ENCODE measurements around the gene PRKCD.

The PRKCD gene

GRCh38 chr3:53168175-53168923 is 7.3 kb downstream of the PRKCD start:
- no peak overlapping the region for H3K9ac ChIP-seq (ENCODE audit: insufficient read length)
- no peak for DNase-seq (ENCODE audit: low read depth, low spot score)

GRCh38 chr3:53169045-53169831 is 8.2 kb downstream of the PRKCD start:
- Histone ChIP-seq H3K9me3 (ENCODE audit: low read depth, low read length) (no peaks in the 10 kb centered on the region), H3K36me3 (ENCODE audit: insufficient read depth, low read length) (no peaks in the 10 kb centered on the region), H3K4me3 (no peak overlapping the region), H3K9ac (ENCODE audit: insufficient read length) (no peak overlapping the region), H3K27ac (no peak overlapping the region)
- DNase-seq (ENCODE audit: low read depth, low spot score) = no peak
- TF ChIP-seq POLR2AphosphoS5 (IDR thresholded peaks at IDR 0.05; ENCODE audit: borderline replicate concordance, low read depth, low read length) (no peak), EZH2 (IDR thresholded peaks at IDR 0.05) (no peak), FOXP2 (optimal IDR thresholded peaks at IDR 0.05; ENCODE audit: control extremely low read depth, extremely low read length, insufficient read depth) (no peak)

More at GRCh38 chr3:53168175-53168923, 7.3 kb downstream of the PRKCD start:
- TF ChIP-seq FOXP2 (optimal IDR thresholded peaks at IDR 0.05; ENCODE audit: control extremely low read depth, extremely low read length, insufficient read depth) (no peak), EZH2 (IDR thresholded peaks at IDR 0.05) (no peak)
- H3K36me3 ChIP-seq (ENCODE audit: insufficient read depth, low read length) = no peaks in the 10 kb centered on the region
- no peak overlapping the region for H3K27ac ChIP-seq
- H3K4me3 ChIP-seq = no peak overlapping the region
- H3K9me3 ChIP-seq (ENCODE audit: low read depth, low read length) = no peaks in the 10 kb centered on the region

GRCh38 chr3:53169832-53170324 is 8.9 kb downstream of the PRKCD start:
- TF ChIP-seq EZH2 (IDR thresholded peaks at IDR 0.05) (no peak), FOXP2 (optimal IDR thresholded peaks at IDR 0.05; ENCODE audit: control extremely low read depth, extremely low read length, insufficient read depth) (no peak), POLR2AphosphoS5 (IDR thresholded peaks at IDR 0.05; ENCODE audit: borderline replicate concordance, low read depth, low read length) (no peak)
- no peak for DNase-seq (ENCODE audit: low read depth, low spot score)
- H3K36me3 ChIP-seq (ENCODE audit: insufficient read depth, low read length) = no peaks in the 10 kb centered on the region
- H3K4me3 ChIP-seq = no peak overlapping the region
- no peaks in the 10 kb centered on the region for H3K9me3 ChIP-seq (ENCODE audit: low read depth, low read length)
- no peak overlapping the region for H3K27ac ChIP-seq
- H3K9ac ChIP-seq (ENCODE audit: insufficient read length) = no peak overlapping the region

- Histone ChIP-seq H3K4me3 (no peak overlapping the region), H3K27ac (no peak overlapping the region), H3K36me3 (ENCODE audit: insufficient read depth, low read length) (no peaks in the 10 kb centered on the region), H3K9ac (ENCODE audit: insufficient read length) (no peak overlapping the region), H3K9me3 (ENCODE audit: low read depth, low read length) (no peaks in the 10 kb centered on the region)
- TF ChIP-seq EZH2 (IDR thresholded peaks at IDR 0.05) (no peak), FOXP2 (optimal IDR thresholded peaks at IDR 0.05; ENCODE audit: control extremely low read depth, extremely low read length, insufficient read depth) (no peak), POLR2AphosphoS5 (IDR thresholded peaks at IDR 0.05; ENCODE audit: borderline replicate concordance, low read depth, low read length) (no peak)
- no peak for DNase-seq (ENCODE audit: low read depth, low spot score)
Measured at GRCh38 chr3:53170325-53171063, 9.5 kb downstream of the PRKCD start.

- Histone ChIP-seq H3K9ac (ENCODE audit: insufficient read length) (no peak overlapping the region), H3K27ac (no peak overlapping the region), H3K36me3 (ENCODE audit: insufficient read depth, low read length) (no peaks in the 10 kb centered on the region), H3K9me3 (ENCODE audit: low read depth, low read length) (no peaks in the 10 kb centered on the region), H3K4me3 (no peak overlapping the region)
- no peak for DNase-seq (ENCODE audit: low read depth, low spot score)
- TF ChIP-seq EZH2 (IDR thresholded peaks at IDR 0.05) (no peak), POLR2AphosphoS5 (IDR thresholded peaks at IDR 0.05; ENCODE audit: borderline replicate concordance, low read depth, low read length) (no peak), FOXP2 (optimal IDR thresholded peaks at IDR 0.05; ENCODE audit: control extremely low read depth, extremely low read length, insufficient read depth) (no peak)
Measured at GRCh38 chr3:53171064-53171418, 10.0 kb downstream of the PRKCD start.

- Histone ChIP-seq H3K27ac (no peak overlapping the region), H3K9ac (ENCODE audit: insufficient read length) (no peak overlapping the region), H3K9me3 (ENCODE audit: low read depth, low read length) (no peaks in the 10 kb centered on the region)
Measured at GRCh38 chr3:53171827-53172505, 11.0 kb downstream of the PRKCD start.

GRCh38 chr3:53173107-53173506 is 12.1 kb downstream of the PRKCD start:
- TF ChIP-seq FOXP2 (optimal IDR thresholded peaks at IDR 0.05; ENCODE audit: control extremely low read depth, extremely low read length, insufficient read depth) (no peak), EZH2 (IDR thresholded peaks at IDR 0.05) (no peak), POLR2AphosphoS5 (IDR thresholded peaks at IDR 0.05; ENCODE audit: borderline replicate concordance, low read depth, low read length) (no peak)
- Histone ChIP-seq H3K36me3 (ENCODE audit: insufficient read depth, low read length) (no peaks in the 10 kb centered on the region), H3K27ac (no peak overlapping the region), H3K9me3 (ENCODE audit: low read depth, low read length) (no peaks in the 10 kb centered on the region), H3K4me3 (no peak overlapping the region), H3K9ac (ENCODE audit: insufficient read length) (no peak overlapping the region)
- no peak for DNase-seq (ENCODE audit: low read depth, low spot score)

More at GRCh38 chr3:53171827-53172505, 11.0 kb downstream of the PRKCD start:
- Histone ChIP-seq H3K36me3 (ENCODE audit: insufficient read depth, low read length) (no peaks in the 10 kb centered on the region), H3K4me3 (no peak overlapping the region)
- no peak for DNase-seq (ENCODE audit: low read depth, low spot score)
- TF ChIP-seq FOXP2 (optimal IDR thresholded peaks at IDR 0.05; ENCODE audit: control extremely low read depth, extremely low read length, insufficient read depth) (no peak), POLR2AphosphoS5 (IDR thresholded peaks at IDR 0.05; ENCODE audit: borderline replicate concordance, low read depth, low read length) (no peak), EZH2 (IDR thresholded peaks at IDR 0.05) (no peak)

Data from SK-N-MC (cell line).